Osteocyte (in vitro differentiated cells): ENCODE measurements around the gene TGFB3. TPM values are rescaled to one million over a fixed set of nuclear protein-coding genes. Genes with fewer than 3 reads are reported as not detected.

Experiments
- DNase-seq: peaks from one replicate; pipeline ENCODE4 v3.0.0; 2021; ENCODE audit warnings: mixed read lengths; ENCODE audit not compliant: unreplicated experiment; ENCODE audit errors: extremely low spot score
- H3K27ac Mint-ChIP-seq: one replicate; pipeline ENCODE4 v1.8.0; 2021; ENCODE audit warnings: mild to moderate bottlenecking, mixed read lengths; ENCODE audit not compliant: unreplicated experiment
- H3K27me3 Mint-ChIP-seq: one replicate; pipeline ENCODE4 v1.8.0; 2021; ENCODE audit warnings: mixed read lengths; ENCODE audit not compliant: unreplicated experiment
- H3K36me3 Mint-ChIP-seq: one replicate; pipeline ENCODE4 v1.8.0; 2021; ENCODE audit warnings: mixed read lengths; ENCODE audit not compliant: unreplicated experiment
- H3K4me1 Mint-ChIP-seq: one replicate; pipeline ENCODE4 v1.8.0; 2021; ENCODE audit warnings: mixed read lengths; ENCODE audit not compliant: unreplicated experiment
- H3K4me3 Mint-ChIP-seq: one replicate; pipeline ENCODE4 v1.8.0; 2021; ENCODE audit warnings: mild to moderate bottlenecking, moderate library complexity, mixed read lengths; ENCODE audit not compliant: unreplicated experiment
- H3K9me3 Mint-ChIP-seq: one replicate; pipeline ENCODE4 v1.8.0; 2021; ENCODE audit warnings: mixed read lengths; ENCODE audit not compliant: unreplicated experiment
- CTCF ChIP-seq: fragments of 200-600 bp; sonication (generic); IDR thresholded peaks from 2 replicates; pipeline ENCODE4 v1.5.0; 2021; ENCODE audit warnings: antibody characterized with exemption, mild to moderate bottlenecking, moderate library complexity
- long read RNA-seq: library from polyadenylated mRNA; unstranded; transcript quantifications from one replicate; pipeline ENCODE4 v2.0.0, GENCODE V29; 2021
- total RNA-seq: library from RNA; stranded (reverse); gene quantifications from 2 replicates; pipeline ENCODE4 v1.2.1, GENCODE V29; 2021

The TGFB3 gene
- total RNA-seq, result 176 and 190 TPM in 2 replicates
- long read RNA-seq, transcript TGFB3-201 (7 exons, 2,522 nt), result major isoform, 169 of 210 reads
- long read RNA-seq, partial matches to known transcripts, result 19 of 210 reads
- long read RNA-seq, other reads (novel, unspliced or antisense), result 18 of 210 reads

- H3K4me1 Mint-ChIP-seq, result peaks cover 66% of the 10 kb centered on the region
- no peaks in the 10 kb centered on the region for H3K9me3 Mint-ChIP-seq
- peak; percentile 90 for DNase-seq
- H3K4me3 Mint-ChIP-seq, result peak within 1 kb of the TSS; percentile 83
- no peaks in the 10 kb centered on the region for H3K27me3 Mint-ChIP-seq
- H3K27ac Mint-ChIP-seq, result peak within 1 kb of the TSS; percentile 96
- TF ChIP-seq CTCF, result no peak
- peaks cover 2% of the 10 kb centered on the region for H3K36me3 Mint-ChIP-seq
Measured at GRCh38 chr14:75981426-75982265, at the start of gene TGFB3. TSS of gene TGFB3 (minus strand) at chr14:75981995. CDS start at chr14:75980893, 1,102 bp downstream.

GRCh38 chr14:76024211-76024907 lies 42.6 kb upstream of the TGFB3 start:
- Mint-ChIP-seq H3K9me3 (peaks cover 24% of the 10 kb centered on the region), H3K4me1 (no peaks in the 10 kb centered on the region), H3K27me3 (no peaks in the 10 kb centered on the region), H3K27ac (no peak overlapping the region), H3K36me3 (peaks cover 58% of the 10 kb centered on the region), H3K4me3 (no peak overlapping the region)
- TF ChIP-seq CTCF, result no peak
- DNase-seq, result no peak

GRCh38 chr14:76023757-76024156 lies 42.0 kb upstream of the TGFB3 start:
- no peak for TF ChIP-seq CTCF
- no peaks in the 10 kb centered on the region for H3K4me1 Mint-ChIP-seq
- peaks cover 62% of the 10 kb centered on the region for H3K36me3 Mint-ChIP-seq
- H3K27me3 Mint-ChIP-seq, result no peaks in the 10 kb centered on the region
- no peak overlapping the region for H3K4me3 Mint-ChIP-seq
- no peak overlapping the region for H3K27ac Mint-ChIP-seq
- DNase-seq, result no peak
- H3K9me3 Mint-ChIP-seq, result peaks cover 28% of the 10 kb centered on the region

- H3K9me3 Mint-ChIP-seq, result peaks cover 27% of the 10 kb centered on the region
- no peak overlapping the region for H3K27ac Mint-ChIP-seq
- H3K36me3 Mint-ChIP-seq, result peaks cover 62% of the 10 kb centered on the region
- no peaks in the 10 kb centered on the region for H3K27me3 Mint-ChIP-seq
- no peaks in the 10 kb centered on the region for H3K4me1 Mint-ChIP-seq
- DNase-seq, result no peak
- H3K4me3 Mint-ChIP-seq, result no peak overlapping the region
- TF ChIP-seq CTCF, result no peak
Measured at GRCh38 chr14:76022991-76023390, 41.2 kb upstream of the TGFB3 start.

GRCh38 chr14:76019676-76020075 lies 37.9 kb upstream of the TGFB3 start:
- TF ChIP-seq CTCF, result no peak
- H3K36me3 Mint-ChIP-seq, result peaks cover 77% of the 10 kb centered on the region
- H3K9me3 Mint-ChIP-seq, result peaks cover 28% of the 10 kb centered on the region
- no peak overlapping the region for H3K27ac Mint-ChIP-seq
- no peak overlapping the region for H3K4me3 Mint-ChIP-seq
- no peaks in the 10 kb centered on the region for H3K4me1 Mint-ChIP-seq
- no peaks in the 10 kb centered on the region for H3K27me3 Mint-ChIP-seq
- no peak for DNase-seq
